ENCODE data around the gene MT1G. TPM values are rescaled to one million over a fixed set of nuclear protein-coding genes. Genes with fewer than 3 reads are reported as not detected.

Gene MT1G
- total and polyA plus RNA-seq, 9 of the 15 experiments (the other 6 are each of a cell fraction or from before 2014, with no cell fraction given), result 0.28 to 1.7 (median 0.69) TPM; not detected in 4

GRCh38 chr16:56645311-56645710 lies 22.6 kb downstream of the MT1G start:
- no peak overlapping the region for H3K4me3 ChIP-seq
- peaks cover 28 to 59% of the 10 kb centered on the region in 2 experiments for H3K27me3 ChIP-seq (ENCODE audit: control insufficient read depth in 2 of 2, insufficient read depth in 2 of 2, low read length in 2 of 2)
- H3K9ac ChIP-seq (ENCODE audit: insufficient read depth in 1 of 2, low read depth in 2 of 2, low read length in 2 of 2), result no peak overlapping the region
- CTCF ChIA-PET (ENCODE audit: low intra/inter-chr PET ratio), result no interaction called here
- H4K20me1 ChIP-seq (replicated peaks; ENCODE audit: control insufficient read depth, insufficient read depth, low read length), result no peaks in the 10 kb centered on the region; the same call in 1 of the 2 replicates
- H3K27ac ChIP-seq (ENCODE audit: extremely low read depth, low read depth, low read length), result no peak overlapping the region
- no TSS peak for BruUV-seq (replicated peaks)
- POLR2A ChIA-PET, result no interaction called here
- H3K36me3 ChIP-seq (ENCODE audit: control insufficient read depth, insufficient read depth, low read length), result no peaks in the 10 kb centered on the region
- FAIRE-seq, result no peak
- no peaks in the 10 kb centered on the region for H3K9me1 ChIP-seq (ENCODE audit: control insufficient read depth, insufficient read depth, low read length)
- no peak for ATAC-seq
- TF ChIP-seq MTA1 (IDR thresholded peaks at IDR 0.05; ENCODE audit: borderline replicate concordance), result no peak
- no peak for TF ChIP-seq NFXL1 (CRISPR knock-in tag; IDR thresholded peaks at IDR 0.05)
- TF ChIP-seq ZNF445 (CRISPR knock-in tag; IDR thresholded peaks at IDR 0.05; ENCODE audit: low read depth), result no peak
- TF ChIP-seq PREB (CRISPR knock-in tag; IDR thresholded peaks at IDR 0.05), result no peak
- no peak for TF ChIP-seq SNIP1 (IDR thresholded peaks at IDR 0.05; ENCODE audit: low read depth)
- no peak for TF ChIP-seq POLR3G (IDR thresholded peaks at IDR 0.05; ENCODE audit: extremely low read depth, insufficient read length, insufficient replicate concordance)
- no peak for TF ChIP-seq C11orf30 (IDR thresholded peaks at IDR 0.05; ENCODE audit: low read depth)
- TF ChIP-seq FOXJ3 (CRISPR knock-in tag; IDR thresholded peaks at IDR 0.05), result no peak
- TF ChIP-seq DMBX1 (CRISPR knock-in tag; IDR thresholded peaks at IDR 0.05; ENCODE audit: borderline replicate concordance), result no peak
- no peak for TF ChIP-seq HNRNPH1 (optimal IDR thresholded peaks at IDR 0.05; ENCODE audit: low read depth, low read length)
- no peak for TF ChIP-seq POLR2AphosphoS2 (IDR thresholded peaks at IDR 0.05; ENCODE audit: low read length)
- no peak for TF ChIP-seq BCL6 (CRISPR knock-in tag; IDR thresholded peaks at IDR 0.05)
- no peak for TF ChIP-seq ATF6 (CRISPR knock-in tag; IDR thresholded peaks at IDR 0.05)
- no peak for TF ChIP-seq FOS (IDR thresholded peaks at IDR 0.05; ENCODE audit: extremely low read depth, insufficient read length)
- no peak for TF ChIP-seq ZNF76 (CRISPR knock-in tag; IDR thresholded peaks at IDR 0.05; ENCODE audit: borderline replicate concordance)
- TF ChIP-seq NFYB (IDR thresholded peaks at IDR 0.05; ENCODE audit: extremely low read depth, insufficient read length), result no peak
- TF ChIP-seq ASH1L (IDR thresholded peaks at IDR 0.05; ENCODE audit: borderline replicate concordance, low read depth, partially characterized antibody), result no peak
- TF ChIP-seq ESRRA (IDR thresholded peaks at IDR 0.05; ENCODE audit: borderline replicate concordance, low read depth), result no peak
- TF ChIP-seq CEBPZ (IDR thresholded peaks at IDR 0.05; ENCODE audit: borderline replicate concordance, low read depth, low read length), result no peak
- H3K4me1 ChIP-seq (replicated peaks in 1 of 2; ENCODE audit: control insufficient read depth in 2 of 2, insufficient read depth in 2 of 2, low read length in 2 of 2), result peaks cover 3 to 13% of the 10 kb centered on the region in 2 experiments; a peak in 3 of 5 replicates
- H3K79me2 ChIP-seq (ENCODE audit: control insufficient read depth, insufficient read depth, low read length), result no peaks in the 10 kb centered on the region
- intact Hi-C loops (cut with micrococcal nuclease) (no loop called here), in situ Hi-C loops (cut with MboI) (no loop called here)
- DNase-seq (ENCODE audit: extremely low read depth in 1 of 4, low spot score in 3 of 4), result no peak
- WGBS (ENCODE audit: insufficient coverage, low coverage, missing lambda C conversion rate), result 0% methylated on average over 1 of the region's 1 CpG
- H3K4me2 ChIP-seq (ENCODE audit: insufficient read depth, low read length), result no peak overlapping the region
- no peak overlapping the region for H2AFZ ChIP-seq (ENCODE audit: low read depth, low read length)
- H3K9me3 ChIP-seq (replicated peaks; ENCODE audit: control insufficient read depth, insufficient read depth, low read depth, low read length), result no peaks in the 10 kb centered on the region

Measured in K562 (cell line).